Endodermal cell (in vitro differentiated cells): ENCODE measurements around the gene LMAN2L. TPM values are rescaled to one million over a fixed set of nuclear protein-coding genes. Genes with fewer than 3 reads are reported as not detected.

Source experiments
- DNase-seq: peaks from one replicate; pipeline ENCODE4 v3.0.0-alpha.2; 2017
- H3K27ac ChIP-seq: 2 replicates; pipeline ENCODE4 v1.5.1; 2013; ENCODE audit warnings: mild to moderate bottlenecking, low read depth, low read length, moderate library complexity
- H3K27me3 ChIP-seq: 2 replicates; pipeline ENCODE4 v1.6.1; 2013; ENCODE audit warnings: mild to moderate bottlenecking, low read length, moderate library complexity; ENCODE audit not compliant: insufficient read depth, control insufficient read depth, poor library complexity, severe bottlenecking
- H3K36me3 ChIP-seq: 2 replicates; pipeline ENCODE4 v1.7.0; 2013; ENCODE audit warnings: mild to moderate bottlenecking, low read length, moderate library complexity; ENCODE audit not compliant: control insufficient read depth, insufficient read depth
- H3K4me1 ChIP-seq: one replicate; pipeline ENCODE4 v1.7.0; 2013; ENCODE audit warnings: low read length; ENCODE audit not compliant: control insufficient read depth, insufficient read depth
- H3K4me3 ChIP-seq: 2 replicates; pipeline ENCODE4 v1.5.1; 2013; ENCODE audit warnings: mild to moderate bottlenecking, low read length, moderate library complexity
- H3K9ac ChIP-seq: 2 replicates; pipeline ENCODE4 v1.6.1; 2013; ENCODE audit warnings: mild to moderate bottlenecking, low read length, moderate library complexity; ENCODE audit not compliant: poor library complexity, severe bottlenecking; ENCODE audit errors: extremely low read depth
- H3K9me3 ChIP-seq: 2 replicates; pipeline ENCODE4 v1.6.1; 2013; ENCODE audit warnings: mild to moderate bottlenecking, low read length, moderate library complexity; ENCODE audit not compliant: control insufficient read depth
- H3K27ac Mint-ChIP-seq: 2 replicates; pipeline ENCODE4 v1.8.0; 2020; ENCODE audit warnings: mixed read lengths
- H3K27me3 Mint-ChIP-seq: 2 replicates; pipeline ENCODE4 v1.8.0; 2021; ENCODE audit warnings: mild to moderate bottlenecking, mixed read lengths; ENCODE audit not compliant: insufficient read depth
- H3K36me3 Mint-ChIP-seq: 2 replicates; pipeline ENCODE4 v1.8.0; 2020; ENCODE audit warnings: low read depth, mixed read lengths
- H3K4me1 Mint-ChIP-seq: 2 replicates; pipeline ENCODE4 v1.8.0; 2020; ENCODE audit warnings: mixed read lengths
- H3K4me3 Mint-ChIP-seq: 2 replicates; pipeline ENCODE4 v1.8.0; 2020; ENCODE audit warnings: mild to moderate bottlenecking, moderate library complexity, mixed read lengths
- H3K9me3 Mint-ChIP-seq: 2 replicates; pipeline ENCODE4 v1.8.0; 2020; ENCODE audit warnings: mild to moderate bottlenecking, mixed read lengths
- WGBS, 2 experiments: methylation state at CpG; one replicate each; pipeline versions ENCODE4 v1.1.5 to v1.1.7; 2013; ENCODE audit warnings: missing lambda C conversion rate in 2 of 2, mixed read lengths in 1 of 2; ENCODE audit not compliant: insufficient coverage in 1 of 2, insufficient read length in 1 of 2; 5-methylcytosine and 5-hydroxymethylcytosine counted together
- total RNA-seq, 2 donors: library from RNA; stranded (reverse); fragmentation: NEBNext Ultra II Directional in 1 of 2; extraction: Animal tissue kit (Norgen Biotek cat#: 25700) in 1 of 2; gene quantifications; 2 replicates in 1 of 2; 3 replicates in 1 of 2; pipeline ENCODE4 v1.2.1, GENCODE V29; 2021
- TF ChIP-seq, protein P1 (sequence below): fragments of 200-600 bp; sonication (generic); conservative IDR thresholded peaks from 2 replicates; pipeline ENCODE4 v1.5.0; 2021; ENCODE audit warnings: antibody characterized with exemption, mild to moderate bottlenecking

Gene LMAN2L
- total RNA-seq, 2 donors from 2014 or later: 24.4 to 30.4 TPM

DNA sequence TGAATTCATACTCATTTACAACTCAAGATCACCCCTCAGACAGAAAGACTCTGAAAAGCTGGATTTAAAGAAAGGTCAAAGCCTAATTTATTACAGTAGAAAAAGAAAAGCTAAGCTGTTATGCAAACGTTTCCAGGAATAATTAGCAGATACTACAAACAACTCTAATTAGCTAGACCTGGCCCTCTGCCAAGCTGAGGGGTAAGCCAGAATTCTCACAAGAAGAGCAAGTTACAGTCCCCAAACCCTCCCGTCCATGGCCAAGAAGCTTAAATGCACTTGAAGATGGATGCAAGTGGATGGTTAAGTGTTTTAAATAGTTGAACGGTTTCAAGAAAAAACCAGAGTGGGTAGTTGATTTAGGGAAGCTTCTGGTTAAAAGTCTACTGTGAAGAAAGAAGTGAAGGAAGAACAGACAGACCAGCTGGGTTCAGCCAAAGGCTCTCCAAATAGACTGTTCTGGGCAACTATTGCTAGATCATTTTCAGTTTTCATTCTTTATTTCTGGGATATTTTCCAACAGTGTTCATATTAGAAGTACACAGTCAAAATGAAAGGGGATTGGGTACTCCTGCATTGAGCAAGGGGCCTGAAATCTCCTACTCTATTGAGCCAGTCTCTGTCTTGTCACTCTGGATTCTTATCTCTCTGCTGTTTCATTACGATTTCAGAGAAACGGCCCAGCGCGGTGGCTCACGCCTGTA, 4.8 kb downstream of the LMAN2L start:
- H3K4me3 ChIP-seq: no peak overlapping the region
- no peak for DNase-seq
- Mint-ChIP-seq H3K27ac (no peak overlapping the region), H3K4me1 (peaks cover 16% of the 10 kb centered on the region), H3K27me3 (no peaks in the 10 kb centered on the region), H3K36me3 (peaks cover 60% of the 10 kb centered on the region), H3K4me3 (no peak overlapping the region), H3K9me3 (no peaks in the 10 kb centered on the region)
- peaks cover 64% of the 10 kb centered on the region for H3K36me3 ChIP-seq
- no peaks in the 10 kb centered on the region for H3K27me3 ChIP-seq
- no peaks in the 10 kb centered on the region for H3K4me1 ChIP-seq
- H3K9ac ChIP-seq: no peak overlapping the region
- H3K27ac ChIP-seq: no peak overlapping the region
- TF ChIP-seq, protein P1, sequence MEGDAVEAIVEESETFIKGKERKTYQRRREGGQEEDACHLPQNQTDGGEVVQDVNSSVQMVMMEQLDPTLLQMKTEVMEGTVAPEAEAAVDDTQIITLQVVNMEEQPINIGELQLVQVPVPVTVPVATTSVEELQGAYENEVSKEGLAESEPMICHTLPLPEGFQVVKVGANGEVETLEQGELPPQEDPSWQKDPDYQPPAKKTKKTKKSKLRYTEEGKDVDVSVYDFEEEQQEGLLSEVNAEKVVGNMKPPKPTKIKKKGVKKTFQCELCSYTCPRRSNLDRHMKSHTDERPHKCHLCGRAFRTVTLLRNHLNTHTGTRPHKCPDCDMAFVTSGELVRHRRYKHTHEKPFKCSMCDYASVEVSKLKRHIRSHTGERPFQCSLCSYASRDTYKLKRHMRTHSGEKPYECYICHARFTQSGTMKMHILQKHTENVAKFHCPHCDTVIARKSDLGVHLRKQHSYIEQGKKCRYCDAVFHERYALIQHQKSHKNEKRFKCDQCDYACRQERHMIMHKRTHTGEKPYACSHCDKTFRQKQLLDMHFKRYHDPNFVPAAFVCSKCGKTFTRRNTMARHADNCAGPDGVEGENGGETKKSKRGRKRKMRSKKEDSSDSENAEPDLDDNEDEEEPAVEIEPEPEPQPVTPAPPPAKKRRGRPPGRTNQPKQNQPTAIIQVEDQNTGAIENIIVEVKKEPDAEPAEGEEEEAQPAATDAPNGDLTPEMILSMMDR: no peak
- H3K9me3 ChIP-seq: no peaks in the 10 kb centered on the region
- 90 to 96% methylated on average over 7 to 8 of the region's 8 CpGs for WGBS, 2 experiments

DNA sequence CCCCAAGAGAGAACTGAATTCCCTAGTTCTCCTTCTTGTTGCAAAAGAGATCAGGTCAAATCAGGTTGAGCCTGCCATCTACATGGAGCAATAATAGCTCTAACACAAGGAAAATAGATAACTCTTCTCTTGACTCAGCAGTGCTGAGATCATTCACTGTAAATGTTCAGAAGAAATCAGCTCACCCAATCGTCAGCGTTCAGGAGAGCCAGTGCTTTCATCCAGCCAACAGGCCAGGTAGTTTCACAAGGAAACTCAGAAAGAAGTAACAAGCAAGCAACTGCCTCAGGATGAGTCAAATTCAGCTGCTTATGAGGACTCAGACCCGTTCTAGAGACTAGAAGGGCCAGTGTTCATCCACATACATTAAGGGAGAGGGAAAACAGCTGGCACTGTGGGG, 5.9 kb downstream of the LMAN2L start:
- H3K4me3 Mint-ChIP-seq: no peak overlapping the region
- WGBS, 2 experiments: 93 to 95% methylated on average over 3 of the region's 3 CpGs
- no peak for DNase-seq
- no peaks in the 10 kb centered on the region for H3K27me3 Mint-ChIP-seq
- no peak overlapping the region for H3K27ac ChIP-seq
- H3K9me3 ChIP-seq: no peaks in the 10 kb centered on the region
- H3K36me3 ChIP-seq: peaks cover 68% of the 10 kb centered on the region
- no peaks in the 10 kb centered on the region for H3K27me3 ChIP-seq
- no peaks in the 10 kb centered on the region for H3K9me3 Mint-ChIP-seq
- H3K4me1 ChIP-seq: no peaks in the 10 kb centered on the region
- peaks cover 11% of the 10 kb centered on the region for H3K4me1 Mint-ChIP-seq
- H3K4me3 ChIP-seq: no peak overlapping the region
- H3K36me3 Mint-ChIP-seq: peaks cover 67% of the 10 kb centered on the region
- no peak overlapping the region for H3K9ac ChIP-seq
- H3K27ac Mint-ChIP-seq: no peak overlapping the region
- TF ChIP-seq, protein P1: no peak

DNA sequence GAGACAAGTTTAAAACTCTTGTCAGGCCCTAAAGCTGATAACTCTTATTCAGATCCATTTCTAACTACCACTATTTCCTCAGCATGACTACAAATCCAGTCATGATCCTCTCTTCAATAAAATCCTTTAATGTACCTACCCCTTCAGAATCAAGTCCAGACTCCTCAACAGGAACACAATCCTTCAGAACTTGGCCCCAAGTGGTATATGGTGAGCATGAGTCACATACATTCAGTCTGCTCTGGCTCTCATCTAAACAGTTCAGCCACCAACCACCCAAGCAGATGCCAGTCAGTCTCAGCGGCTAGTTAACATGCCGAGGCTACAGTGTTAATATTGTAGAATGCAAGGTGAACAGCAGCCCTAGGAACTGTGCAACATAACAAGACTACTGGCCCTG, 9.7 kb downstream of the LMAN2L start:
- Mint-ChIP-seq H3K27me3 (no peaks in the 10 kb centered on the region), H3K4me1 (peaks cover 3% of the 10 kb centered on the region), H3K9me3 (no peaks in the 10 kb centered on the region), H3K4me3 (no peak overlapping the region), H3K27ac (no peak overlapping the region), H3K36me3 (peaks cover 70% of the 10 kb centered on the region)
- Histone ChIP-seq H3K9me3 (no peaks in the 10 kb centered on the region), H3K4me3 (no peak overlapping the region), H3K36me3 (peaks cover 69% of the 10 kb centered on the region), H3K27me3 (no peaks in the 10 kb centered on the region), H3K4me1 (no peaks in the 10 kb centered on the region), H3K9ac (no peak overlapping the region), H3K27ac (no peak overlapping the region)
- 95 to 98% methylated on average over 2 of the region's 2 CpGs for WGBS, 2 experiments
- TF ChIP-seq, protein P1: no peak
- DNase-seq: no peak
